H9 (cell line): ENCODE data around the gene CAMTA1. TPM values are rescaled to one million over a fixed set of nuclear protein-coding genes. Genes with fewer than 3 reads are reported as not detected.

ENCODE experiments used
- DNase-seq: peaks from one replicate; pipeline ENCODE4 v3.0.0-alpha.2; 2017
- H2AFZ ChIP-seq: one replicate; pipeline ENCODE4 v1.6.1; 2013; ENCODE audit warnings: mild to moderate bottlenecking, low read length, control low read depth, moderate library complexity
- H2AK5ac ChIP-seq: 2 replicates; pipeline ENCODE4 v1.6.1; 2013; ENCODE audit warnings: low read length, control low read depth, mixed read lengths; ENCODE audit not compliant: insufficient read length
- H2BK120ac ChIP-seq: one replicate; pipeline ENCODE4 v1.6.1; 2013; ENCODE audit warnings: low read depth, mild to moderate bottlenecking, low read length, control low read depth, inconsistent platforms; ENCODE audit not compliant: poor library complexity, severe bottlenecking
- H2BK12ac ChIP-seq: 2 replicates; pipeline ENCODE4 v1.6.1; 2013; ENCODE audit warnings: low read length, control low read depth, mixed read lengths, low read depth; ENCODE audit not compliant: insufficient read length
- H2BK15ac ChIP-seq: 2 replicates; pipeline ENCODE4 v1.6.1; 2013; ENCODE audit warnings: low read depth, low read length, control low read depth
- H2BK20ac ChIP-seq: one replicate; pipeline ENCODE4 v1.6.1; 2013; ENCODE audit warnings: low read depth, mild to moderate bottlenecking, low read length, control low read depth, inconsistent platforms; ENCODE audit not compliant: poor library complexity, severe bottlenecking
- H2BK5ac ChIP-seq: 2 replicates; pipeline ENCODE4 v1.6.1; 2013; ENCODE audit warnings: low read length, control low read depth, mixed read lengths; ENCODE audit not compliant: insufficient read length
- H3K14ac ChIP-seq: 2 replicates; pipeline ENCODE4 v1.6.1; 2013; ENCODE audit warnings: low read length, control low read depth; ENCODE audit not compliant: insufficient read depth
- H3K18ac ChIP-seq: 2 replicates; pipeline ENCODE4 v1.6.1; 2013; ENCODE audit warnings: low read depth, mild to moderate bottlenecking, mixed read lengths, low read length, control low read depth; ENCODE audit not compliant: insufficient read length
- H3K23ac ChIP-seq: 2 replicates; pipeline ENCODE4 v1.6.1; 2013; ENCODE audit warnings: low read length, control low read depth, mixed read lengths, low read depth; ENCODE audit not compliant: insufficient read length
- H3K23me2 ChIP-seq: 2 replicates; pipeline ENCODE4 v1.6.1; 2013; ENCODE audit warnings: low read depth, mild to moderate bottlenecking, mixed read lengths, low read length, control low read depth; ENCODE audit not compliant: insufficient read length, poor library complexity, severe bottlenecking
- H3K27ac ChIP-seq: 2 replicates; pipeline ENCODE4 v1.5.1; 2013; ENCODE audit warnings: low read length, control low read depth, mixed read lengths, low read depth; ENCODE audit not compliant: insufficient read length
- H3K27me3 ChIP-seq: 2 replicates; pipeline ENCODE4 v1.6.1; 2013; ENCODE audit warnings: low read length, control low read depth, inconsistent platforms; ENCODE audit not compliant: insufficient read depth
- H3K4ac ChIP-seq: 2 replicates; pipeline ENCODE4 v1.6.1; 2013; ENCODE audit warnings: low read depth, mild to moderate bottlenecking, control low read depth, inconsistent platforms, low read length, moderate library complexity
- H3K4me1 ChIP-seq: 2 replicates; pipeline ENCODE4 v1.6.1; 2013; ENCODE audit warnings: low read length, control low read depth, inconsistent platforms; ENCODE audit not compliant: insufficient read depth
- H3K4me2 ChIP-seq: 2 replicates; pipeline ENCODE4 v1.6.1; 2013; ENCODE audit warnings: low read length, control low read depth, mixed read lengths; ENCODE audit not compliant: insufficient read length, insufficient read depth
- H3K56ac ChIP-seq: 2 replicates; pipeline ENCODE4 v1.6.1; 2013; ENCODE audit warnings: low read depth, mild to moderate bottlenecking, mixed read lengths, low read length, control low read depth; ENCODE audit not compliant: insufficient read length
- H3K79me1 ChIP-seq: 2 replicates; pipeline ENCODE4 v1.6.1; 2013; ENCODE audit warnings: low read depth, mild to moderate bottlenecking, moderate library complexity, low read length, control low read depth, inconsistent platforms; ENCODE audit not compliant: insufficient read depth, poor library complexity, severe bottlenecking
- H3K79me2 ChIP-seq: 2 replicates; pipeline ENCODE4 v1.6.1; 2013; ENCODE audit warnings: low read length, control low read depth, inconsistent platforms; ENCODE audit not compliant: insufficient read depth
- H3K9ac ChIP-seq: 2 replicates; pipeline ENCODE4 v1.6.1; 2013; ENCODE audit warnings: low read length, control low read depth, mixed read lengths; ENCODE audit not compliant: insufficient read length; ENCODE audit errors: extremely low read depth
- H3K9me3 ChIP-seq: one replicate; pipeline ENCODE4 v1.6.1; 2013; ENCODE audit warnings: low read depth, low read length, inconsistent platforms; ENCODE audit not compliant: control insufficient read depth
- H3T11ph ChIP-seq: one replicate; pipeline ENCODE4 v1.6.1; 2013; ENCODE audit warnings: mild to moderate bottlenecking, low read length, control low read depth, inconsistent platforms
- H4K20me1 ChIP-seq: one replicate; pipeline ENCODE4 v1.6.1; 2013; ENCODE audit not compliant: control insufficient read depth, insufficient read length, insufficient read depth
- H4K5ac ChIP-seq: 2 replicates; pipeline ENCODE4 v1.6.1; 2013; ENCODE audit warnings: low read depth, mild to moderate bottlenecking, mixed read lengths, low read length, control low read depth; ENCODE audit not compliant: insufficient read length
- H4K8ac ChIP-seq: replicated peaks from 2 replicates; pipeline ENCODE4 v1.6.1; 2013; ENCODE audit warnings: low read length, control low read depth, mixed read lengths, low read depth; ENCODE audit not compliant: insufficient read length
- H4K91ac ChIP-seq: 2 replicates; pipeline ENCODE4 v1.6.1; 2013; ENCODE audit warnings: low read depth, mild to moderate bottlenecking, moderate library complexity, mixed read lengths, low read length, control low read depth; ENCODE audit not compliant: insufficient read length
- H3K27ac Mint-ChIP-seq, 3 experiments: 2 replicates in 2 of 3; 3 replicates in 1 of 3; pipeline ENCODE4 v1.8.0; 2020 to 2021; ENCODE audit warnings: mixed read lengths in 3 of 3, mild to moderate bottlenecking in 1 of 3, moderate library complexity in 1 of 3
- H3K27me3 Mint-ChIP-seq: 2 replicates; pipeline ENCODE4 v1.8.0; 2021; ENCODE audit warnings: low read depth, mild to moderate bottlenecking, moderate library complexity, mixed read lengths
- H3K36me3 Mint-ChIP-seq, 3 experiments: 2 replicates in 2 of 3; 3 replicates in 1 of 3; pipeline ENCODE4 v1.8.0; 2020 to 2021; ENCODE audit warnings: low read depth in 3 of 3, mixed read lengths in 3 of 3; ENCODE audit not compliant: insufficient read depth in 1 of 3
- H3K4me1 Mint-ChIP-seq, 2 experiments: 2 replicates each; pipeline ENCODE4 v1.8.0; 2020; ENCODE audit warnings: mixed read lengths in 2 of 2
- H3K4me3 Mint-ChIP-seq, 2 experiments: 2 replicates in 1 of 2; 3 replicates in 1 of 2; pipeline ENCODE4 v1.8.0; 2020 to 2021; ENCODE audit warnings: mild to moderate bottlenecking in 2 of 2, mixed read lengths in 2 of 2, moderate library complexity in 1 of 2
- H3K9me3 Mint-ChIP-seq, 2 experiments: 2 replicates in 1 of 2; 3 replicates in 1 of 2; pipeline ENCODE4 v1.8.0; 2020; ENCODE audit warnings: mild to moderate bottlenecking in 2 of 2, mixed read lengths in 2 of 2, moderate library complexity in 1 of 2
- WGBS: extraction: QIAGEN DNeasy Blood & Tissue Kit; methylation state at CpG from one replicate; pipeline ENCODE4 v1.1.7; 2013; ENCODE audit warnings: missing lambda C conversion rate, low lambda C conversion rate, mixed read lengths; ENCODE audit not compliant: insufficient read length; ENCODE audit errors: extremely low coverage; 5-methylcytosine and 5-hydroxymethylcytosine counted together
- total RNA-seq: library from RNA; stranded (reverse); gene quantifications from 2 replicates; pipeline ENCODE4 v1.2.1, GENCODE V29; 2021
- TF ChIP-seq, protein P1 (sequence below): fragments of 200-600 bp; sonication (generic); conservative IDR thresholded peaks from 3 replicates; pipeline ENCODE4 v1.8.0; 2021; ENCODE audit warnings: antibody characterized with exemption, mild to moderate bottlenecking

The CAMTA1 gene
- total RNA-seq, 1 experiment from 2014 or later: 115 TPM

DNA sequence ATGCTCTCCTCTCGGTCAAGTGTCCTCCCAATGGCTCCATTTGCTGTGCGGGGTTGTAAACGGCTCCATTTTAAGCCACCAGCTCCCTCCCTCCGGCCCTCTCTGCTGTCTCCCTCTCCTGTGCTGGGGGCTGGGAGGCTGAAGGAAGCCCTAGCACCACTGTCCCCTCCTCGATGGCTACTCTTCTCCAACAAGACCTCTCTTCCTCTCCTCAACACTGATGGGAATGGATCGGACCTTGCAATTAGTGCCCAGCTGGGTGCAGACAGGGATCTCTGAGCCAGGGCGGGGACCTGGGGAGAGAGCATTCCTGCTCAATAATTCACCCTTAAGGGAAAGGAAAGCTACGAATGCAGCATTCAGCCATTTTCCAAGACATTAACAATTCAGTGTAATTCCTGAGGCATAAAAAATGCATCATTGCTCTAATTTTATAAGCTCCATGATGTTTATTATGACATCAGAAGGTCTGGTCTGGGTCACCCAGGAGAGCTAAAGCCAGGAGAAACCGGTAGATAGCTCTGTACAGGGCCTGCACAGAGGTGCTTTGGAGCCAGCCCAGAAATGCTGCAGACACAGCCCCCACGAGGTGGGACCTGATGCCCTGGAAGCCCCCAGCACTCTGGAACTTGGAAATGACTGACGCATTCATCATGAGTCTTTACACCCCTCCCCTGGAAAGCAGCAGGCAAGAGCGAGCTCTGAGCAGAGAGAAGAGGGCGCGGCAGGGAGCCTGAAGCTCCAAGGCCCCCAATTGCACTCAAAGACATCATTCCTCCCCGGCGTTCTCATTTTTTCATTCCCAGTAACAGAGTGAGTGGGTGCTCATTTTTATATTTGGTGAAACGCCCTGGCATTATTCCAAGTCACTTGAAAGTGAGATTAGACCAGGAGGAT, 909.6 kb downstream of the CAMTA1 start:
- Histone ChIP-seq H3K9ac (no peak overlapping the region), H2BK120ac (no peak overlapping the region), H2BK15ac (no peak overlapping the region), H3K79me1 (no peaks in the 10 kb centered on the region), H3K4me1 (no peaks in the 10 kb centered on the region), H3K27me3 (no peaks in the 10 kb centered on the region; the same call in 1 of the 2 replicates), H4K5ac (no peak overlapping the region), H2BK5ac (no peak overlapping the region), H4K91ac (no peak overlapping the region), H4K8ac (no peak overlapping the region), H3K23me2 (no peaks in the 10 kb centered on the region), H3K56ac (no peak overlapping the region), H3K4me2 (no peak overlapping the region), H3K9me3 (peaks cover 11% of the 10 kb centered on the region), H3K27ac (no peak overlapping the region), H2AFZ (no peak overlapping the region), H2BK20ac (no peak overlapping the region), H3K79me2 (no peaks in the 10 kb centered on the region), H3K18ac (no peak overlapping the region), H2AK5ac (no peak overlapping the region), H4K20me1 (no peaks in the 10 kb centered on the region), H3K23ac (no peak overlapping the region), H2BK12ac (no peak overlapping the region), H3K14ac (no peak overlapping the region), H3K4ac (no peak overlapping the region), H3T11ph (no peak overlapping the region)
- peaks cover 24% of the 10 kb centered on the region for H3K27me3 Mint-ChIP-seq
- peaks cover 12 to 22% (median 12%) of the 10 kb centered on the region in 3 experiments for H3K36me3 Mint-ChIP-seq
- H3K9me3 Mint-ChIP-seq: peaks cover 26 to 27% of the 10 kb centered on the region in 2 experiments
- no peak for DNase-seq
- no peak overlapping the region for H3K4me3 Mint-ChIP-seq
- TF ChIP-seq, protein P1, sequence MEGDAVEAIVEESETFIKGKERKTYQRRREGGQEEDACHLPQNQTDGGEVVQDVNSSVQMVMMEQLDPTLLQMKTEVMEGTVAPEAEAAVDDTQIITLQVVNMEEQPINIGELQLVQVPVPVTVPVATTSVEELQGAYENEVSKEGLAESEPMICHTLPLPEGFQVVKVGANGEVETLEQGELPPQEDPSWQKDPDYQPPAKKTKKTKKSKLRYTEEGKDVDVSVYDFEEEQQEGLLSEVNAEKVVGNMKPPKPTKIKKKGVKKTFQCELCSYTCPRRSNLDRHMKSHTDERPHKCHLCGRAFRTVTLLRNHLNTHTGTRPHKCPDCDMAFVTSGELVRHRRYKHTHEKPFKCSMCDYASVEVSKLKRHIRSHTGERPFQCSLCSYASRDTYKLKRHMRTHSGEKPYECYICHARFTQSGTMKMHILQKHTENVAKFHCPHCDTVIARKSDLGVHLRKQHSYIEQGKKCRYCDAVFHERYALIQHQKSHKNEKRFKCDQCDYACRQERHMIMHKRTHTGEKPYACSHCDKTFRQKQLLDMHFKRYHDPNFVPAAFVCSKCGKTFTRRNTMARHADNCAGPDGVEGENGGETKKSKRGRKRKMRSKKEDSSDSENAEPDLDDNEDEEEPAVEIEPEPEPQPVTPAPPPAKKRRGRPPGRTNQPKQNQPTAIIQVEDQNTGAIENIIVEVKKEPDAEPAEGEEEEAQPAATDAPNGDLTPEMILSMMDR: no peak
- no CpG with 5 or more reads among the region's 17 CpGs for WGBS
- H3K27ac Mint-ChIP-seq: no peak overlapping the region
- peaks cover 0 to 5% of the 10 kb centered on the region in 2 experiments; a peak in 2 of 4 replicates for H3K4me1 Mint-ChIP-seq
